ENCODE measurements around the gene RBM12.

The RBM12 gene

DNA sequence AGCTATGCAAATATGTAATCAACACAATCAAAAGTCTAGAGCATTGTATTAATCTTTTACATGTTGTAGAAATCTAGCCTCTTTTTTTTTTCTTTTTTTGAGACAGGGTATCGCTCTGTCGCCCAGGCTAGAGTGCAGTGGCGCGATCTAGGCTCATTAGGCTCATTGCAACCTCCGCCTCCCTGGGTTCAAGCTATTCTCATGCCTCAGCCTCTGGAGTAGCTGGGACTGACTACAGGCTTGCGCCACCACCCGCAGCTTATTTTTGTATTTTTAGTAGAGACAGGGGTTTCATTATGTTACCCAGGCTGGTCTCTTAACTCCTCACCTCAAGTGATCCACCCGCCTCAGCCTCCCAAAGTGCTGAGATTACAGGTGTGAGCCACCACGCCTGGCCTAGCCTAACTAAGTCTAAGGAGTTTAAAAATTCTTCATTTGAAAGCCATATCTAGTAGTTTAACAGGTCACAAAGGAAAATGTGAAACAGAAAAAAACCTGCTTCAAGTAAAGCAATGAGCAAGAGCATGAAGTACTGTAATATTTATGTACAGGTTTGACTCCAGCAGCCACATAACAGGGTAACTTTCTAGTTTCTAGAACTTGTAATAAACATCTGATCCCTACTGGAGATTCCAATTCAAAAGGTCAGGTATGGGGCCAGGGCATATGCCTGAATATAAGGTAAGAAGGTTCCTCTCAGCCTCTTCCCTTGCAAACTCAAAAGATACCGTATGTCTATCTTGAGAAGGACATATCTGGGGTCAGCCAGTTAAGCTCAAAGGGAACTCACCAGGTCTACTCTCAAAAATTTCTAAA, 4.4 kb downstream of the RBM12 start:
- no peak overlapping the region for H3K4me3 ChIP-seq
- TF ChIP-seq, protein P1, sequence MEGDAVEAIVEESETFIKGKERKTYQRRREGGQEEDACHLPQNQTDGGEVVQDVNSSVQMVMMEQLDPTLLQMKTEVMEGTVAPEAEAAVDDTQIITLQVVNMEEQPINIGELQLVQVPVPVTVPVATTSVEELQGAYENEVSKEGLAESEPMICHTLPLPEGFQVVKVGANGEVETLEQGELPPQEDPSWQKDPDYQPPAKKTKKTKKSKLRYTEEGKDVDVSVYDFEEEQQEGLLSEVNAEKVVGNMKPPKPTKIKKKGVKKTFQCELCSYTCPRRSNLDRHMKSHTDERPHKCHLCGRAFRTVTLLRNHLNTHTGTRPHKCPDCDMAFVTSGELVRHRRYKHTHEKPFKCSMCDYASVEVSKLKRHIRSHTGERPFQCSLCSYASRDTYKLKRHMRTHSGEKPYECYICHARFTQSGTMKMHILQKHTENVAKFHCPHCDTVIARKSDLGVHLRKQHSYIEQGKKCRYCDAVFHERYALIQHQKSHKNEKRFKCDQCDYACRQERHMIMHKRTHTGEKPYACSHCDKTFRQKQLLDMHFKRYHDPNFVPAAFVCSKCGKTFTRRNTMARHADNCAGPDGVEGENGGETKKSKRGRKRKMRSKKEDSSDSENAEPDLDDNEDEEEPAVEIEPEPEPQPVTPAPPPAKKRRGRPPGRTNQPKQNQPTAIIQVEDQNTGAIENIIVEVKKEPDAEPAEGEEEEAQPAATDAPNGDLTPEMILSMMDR (IDR thresholded peaks at IDR 0.05) = no peak
- no peak overlapping the region for H3K27ac ChIP-seq
- no peak for DNase-seq (ENCODE audit: low spot score)

DNA sequence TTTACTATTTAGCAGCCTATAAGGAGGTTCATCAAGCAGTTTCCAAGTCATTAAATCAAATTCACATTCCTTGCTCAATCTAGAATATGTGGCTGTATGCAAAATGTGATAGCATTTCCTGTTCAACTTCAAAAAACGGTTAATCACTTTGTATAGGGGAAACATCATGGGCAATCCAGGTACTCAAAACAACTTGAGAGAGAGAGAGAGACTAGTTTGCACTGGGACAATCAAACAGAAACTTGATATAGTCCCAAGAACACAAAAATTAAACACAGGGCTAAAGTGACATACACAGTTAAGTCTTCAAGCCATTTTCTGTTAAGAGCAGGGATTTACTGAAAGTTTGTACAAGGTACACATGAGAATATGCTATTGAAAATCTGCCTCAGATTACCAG, 7.4 kb downstream of the RBM12 start:
- Histone ChIP-seq H3K4me3 (no peak overlapping the region), H3K27ac (no peak overlapping the region)
- no peak for DNase-seq (ENCODE audit: low spot score)
- TF ChIP-seq, protein P1 (IDR thresholded peaks at IDR 0.05) = no peak

DNA sequence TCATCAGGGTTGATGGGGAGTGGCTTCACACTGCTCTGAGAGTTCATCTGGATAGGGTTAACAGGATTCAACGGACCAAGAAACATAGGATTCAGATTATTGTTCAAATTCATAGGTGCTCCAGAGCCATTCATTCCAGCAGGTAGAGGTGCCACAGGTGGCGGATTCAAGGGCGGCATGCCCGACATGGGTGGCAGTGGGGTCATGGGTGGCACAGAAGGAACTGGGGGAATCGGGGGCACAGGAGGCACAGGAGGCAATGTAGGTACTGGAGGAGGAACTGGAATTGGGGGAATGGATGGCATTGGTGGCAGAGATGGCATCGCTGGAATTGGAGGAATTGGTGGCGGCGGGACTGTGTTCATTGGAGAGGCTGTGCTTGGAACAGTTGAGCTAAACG, 10.3 kb downstream of the RBM12 start:
- H3K4me3 ChIP-seq = no peak overlapping the region
- TF ChIP-seq, protein P1 (IDR thresholded peaks at IDR 0.05) = no peak
- no peak for DNase-seq (ENCODE audit: low spot score)

DNA sequence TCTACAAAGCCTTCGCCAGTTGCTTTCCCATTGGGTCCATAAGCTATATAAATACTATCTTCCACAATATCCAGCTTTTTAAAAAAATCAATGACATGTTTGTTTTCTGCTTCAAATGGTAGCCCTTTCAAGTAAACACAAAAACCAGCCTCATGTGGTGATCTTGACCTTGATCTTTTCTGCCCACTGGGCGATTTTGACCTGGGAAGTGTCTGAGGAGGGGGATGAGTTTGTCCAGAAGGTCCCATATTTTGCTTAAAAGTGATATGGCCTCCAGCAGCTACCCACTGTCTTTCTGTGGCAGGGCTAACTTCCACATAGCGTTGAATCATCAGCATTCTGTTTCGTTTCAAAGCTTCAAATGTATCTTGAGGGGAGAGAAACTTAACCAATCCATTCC, 10.8 kb downstream of the RBM12 start:
- no peak overlapping the region for H3K4me3 ChIP-seq
- DNase-seq (ENCODE audit: low spot score) = no peak
- TF ChIP-seq, protein P1 (IDR thresholded peaks at IDR 0.05) = no peak
- no peak overlapping the region for H3K27ac ChIP-seq

More for the DNA sequence above, 10.3 kb downstream of the RBM12 start:
- no peak overlapping the region for H3K27ac ChIP-seq

DNA sequence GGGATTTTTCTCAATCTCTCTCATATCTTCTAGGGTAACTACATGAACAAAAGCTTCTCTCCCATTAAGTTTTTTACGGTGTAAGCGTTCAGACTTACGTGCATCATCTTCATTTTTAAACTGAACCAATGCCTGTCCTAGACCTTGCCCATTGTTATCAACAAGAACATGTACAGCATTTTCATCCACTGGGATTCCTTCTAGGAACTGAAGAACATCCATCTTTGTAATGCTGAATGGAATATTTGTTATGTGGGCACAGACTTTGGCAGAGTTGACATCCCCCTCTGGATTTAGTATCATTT, 11.3 kb downstream of the RBM12 start:
- H3K4me3 ChIP-seq = no peak overlapping the region
- no peak for DNase-seq (ENCODE audit: low spot score)
- TF ChIP-seq, protein P1 (IDR thresholded peaks at IDR 0.05) = no peak
- no peak overlapping the region for H3K27ac ChIP-seq

DNA sequence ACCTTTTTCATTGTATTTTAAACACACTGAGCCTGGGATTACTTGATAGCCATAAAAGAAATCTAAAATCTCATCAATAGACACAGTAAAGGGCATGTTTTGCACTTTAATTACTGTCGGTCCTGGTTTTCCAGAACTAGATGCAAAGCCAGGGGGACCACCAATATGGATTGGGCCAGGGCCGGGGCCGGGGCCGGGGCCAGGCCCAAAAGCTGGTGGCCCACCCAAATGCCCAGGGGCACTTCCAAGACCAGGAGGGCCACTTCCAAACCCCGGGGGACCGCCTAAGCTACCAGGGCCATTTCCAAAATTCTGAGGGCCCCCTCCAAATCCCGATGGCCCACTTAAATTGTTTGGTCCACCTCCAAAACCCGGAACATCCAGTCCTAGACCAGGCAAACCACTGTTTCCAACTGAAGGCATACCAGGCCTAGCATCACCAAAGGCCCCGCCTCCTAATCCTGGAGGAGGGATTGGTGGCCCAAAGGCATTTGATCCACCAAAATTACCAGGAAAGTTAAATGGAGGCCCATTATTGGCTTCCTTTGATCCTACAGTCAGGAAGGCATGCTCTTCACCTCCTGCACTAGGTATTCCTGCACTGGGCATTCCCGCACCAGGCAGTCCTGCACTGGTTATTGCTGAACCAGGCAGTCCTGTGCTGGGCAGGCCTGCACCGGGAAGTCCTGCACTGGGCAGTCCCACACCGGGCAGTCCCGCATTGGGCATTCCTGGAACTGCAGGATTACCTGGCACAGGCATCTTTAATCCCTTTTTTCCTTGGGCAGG, 11.9 kb downstream of the RBM12 start:
- no peak for DNase-seq (ENCODE audit: low spot score)
- H3K27ac ChIP-seq = no peak overlapping the region
- TF ChIP-seq, protein P1 (IDR thresholded peaks at IDR 0.05) = no peak
- no peak overlapping the region for H3K4me3 ChIP-seq

DNA sequence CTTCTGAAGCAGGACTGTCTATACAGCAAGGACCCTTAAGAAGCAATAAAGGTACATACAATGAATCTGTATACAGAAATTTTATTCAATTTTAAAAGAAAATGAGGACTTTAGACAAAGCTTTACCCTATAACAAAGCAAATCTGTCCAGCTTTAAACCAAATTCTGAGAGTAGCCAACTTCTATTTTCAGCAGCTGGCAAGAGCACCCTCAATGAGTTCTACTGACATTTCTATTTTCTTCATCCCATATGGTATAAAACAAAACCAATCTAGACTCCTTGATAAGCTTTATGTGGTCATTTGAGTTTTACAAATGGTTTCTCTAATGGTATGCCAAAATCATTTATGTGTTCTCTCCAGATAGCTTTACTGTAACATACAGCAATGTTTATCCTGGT, 12.7 kb downstream of the RBM12 start:
- TF ChIP-seq, protein P1 (IDR thresholded peaks at IDR 0.05) = no peak
- no peak overlapping the region for H3K4me3 ChIP-seq
- no peak for DNase-seq (ENCODE audit: low spot score)
- H3K27ac ChIP-seq = no peak overlapping the region
